ENCODE data around the gene PHLDA2. TPM values are rescaled to one million over a fixed set of nuclear protein-coding genes. Genes with fewer than 3 reads are reported as not detected.
A peak's percentile ranks its signal among the peaks of the same experiment; 100 is the strongest.

Gene PHLDA2
- total and polyA plus RNA-seq, 12 donors, result 0.39 to 14.2 (median 0.89) TPM; not detected in 1

- DNase-seq (peak; percentile 94), ATAC-seq (peak; percentile 31 to 71 (median 59))
- Histone ChIP-seq H3K27ac (peak overlapping the region in 1 of 10 donors; percentile 36), H3K27me3 (peaks cover 0 to 26% (median 0%) of the 10 kb centered on the region in 7 donors), H3K9me3 (no peaks in the 10 kb centered on the region), H3K36me3 (no peaks in the 10 kb centered on the region), H3K4me3 (no peak overlapping the region), H3K4me1 (peaks cover 6 to 58% (median 47%) of the 10 kb centered on the region in 9 donors)
- WGBS, 2 donors, result 30 to 32% methylated on average over 25 of the region's 25 CpGs
- intact Hi-C loops (cut with DNase I), result loop anchor here (1.0 to 10.0 kb wide), 15 partner anchors 61 to 694 kb away; partner anchors contain the start of genes KCNQ1OT1 (in 5 of the 10), C11orf21 (in 1 of the 10) and TSPAN32 (in 1 of the 10)
- peak; percentile 94 to 99 (median 98) for TF ChIP-seq CTCF (IDR thresholded peaks at IDR 0.05)
Observed at GRCh38 chr11:2888266-2888968, 40.8 kb downstream of the PHLDA2 start.

- peak overlapping the region in 2 of 10 donors; percentile 19 to 36 for H3K27ac ChIP-seq
- no peak for TF ChIP-seq CTCF (IDR thresholded peaks at IDR 0.05)
- intact Hi-C loops (cut with DNase I), result loop anchor here (1.0 to 10.0 kb wide), 15 partner anchors 60 to 693 kb away; partner anchors contain the start of genes KCNQ1OT1 (in 5 of the 10), C11orf21 (in 1 of the 10) and TSPAN32 (in 1 of the 10)
- peaks cover 12 to 63% (median 48%) of the 10 kb centered on the region in 9 donors for H3K4me1 ChIP-seq
- peaks cover 0 to 34% (median 0%) of the 10 kb centered on the region in 7 donors for H3K27me3 ChIP-seq
- H3K36me3 ChIP-seq, result no peaks in the 10 kb centered on the region
- no peaks in the 10 kb centered on the region for H3K9me3 ChIP-seq
- H3K4me3 ChIP-seq, result no peak overlapping the region
- DNase-seq, result no peak
- no peak for ATAC-seq
- WGBS, 2 donors, result 68 to 83% methylated on average over 11 of the region's 11 CpGs
Observed at GRCh38 chr11:2887515-2888195, 41.6 kb downstream of the PHLDA2 start.

- peaks cover 12 to 63% (median 45%) of the 10 kb centered on the region in 9 donors for H3K4me1 ChIP-seq
Observed at GRCh38 chr11:2886936-2887335, 42.3 kb downstream of the PHLDA2 start.

More at GRCh38 chr11:2886936-2887335, 42.3 kb downstream of the PHLDA2 start:
- ATAC-seq (no peak), DNase-seq (no peak)
- WGBS, 2 donors, result 88 to 93% methylated on average over 5 of the region's 5 CpGs
- H3K27me3 ChIP-seq, result peaks cover 0 to 34% (median 0%) of the 10 kb centered on the region in 7 donors
- peak overlapping the region in 3 of 10 donors; percentile 46 to 73 (median 56) for H3K27ac ChIP-seq
- intact Hi-C loops (cut with DNase I), result loop anchor here in 9 of 10 donors (5.0 to 10.0 kb wide), 9 partner anchors 60 to 692 kb away; partner anchors contain the start of genes KCNQ1OT1 (in 5 of the 9), C11orf21 (in 1 of the 9) and TSPAN32 (in 1 of the 9)
- no peaks in the 10 kb centered on the region for H3K9me3 ChIP-seq
- H3K4me3 ChIP-seq, result no peak overlapping the region
- TF ChIP-seq CTCF (IDR thresholded peaks at IDR 0.05), result no peak
- no peaks in the 10 kb centered on the region for H3K36me3 ChIP-seq
